ENCODE measurements around the gene ARHGAP18. TPM values are rescaled to one million over a fixed set of nuclear protein-coding genes. Genes with fewer than 3 reads are reported as not detected.
A peak's percentile ranks its signal among the peaks of the same experiment; 100 is the strongest.

Gene ARHGAP18
- polyA plus RNA-seq, 1 of the 3 experiments (the other 2 are of a cell fraction): 25.0 TPM

GRCh38 chr6:129665555-129665954, 44.4 kb downstream of the ARHGAP18 start:
- POLR2A ChIA-PET: no interaction called here
- DNase-seq: no peak
- Histone ChIP-seq H3K36me3 (replicated peaks in 1 of 2; ENCODE audit: control insufficient read depth in 1 of 2, insufficient read depth in 2 of 2, low read length in 1 of 2) (peaks cover 0 to 23% of the 10 kb centered on the region in 2 experiments), H3K9me3 (no peaks in the 10 kb centered on the region), H3K9me2 (no peaks in the 10 kb centered on the region), H3K79me2 (ENCODE audit: insufficient read depth) (peaks cover 94% of the 10 kb centered on the region), H3F3A (replicated peaks; ENCODE audit: insufficient read depth) (peaks cover 33% of the 10 kb centered on the region), H4K20me1 (ENCODE audit: insufficient read depth) (no peaks in the 10 kb centered on the region), H3K4me3 (ENCODE audit: low read depth in 2 of 2, low read length in 1 of 2) (no peak overlapping the region), H3K27me3 (ENCODE audit: insufficient read depth) (no peaks in the 10 kb centered on the region), H3K9ac (no peak overlapping the region), H3K4me2 (no peak overlapping the region), H3K27ac (ENCODE audit: low read depth in 2 of 2, low read length in 1 of 2) (no peak overlapping the region; a peak in 1 of 4 replicates), H3K4me1 (ENCODE audit: control insufficient read depth in 1 of 2, insufficient read depth in 2 of 2, low read depth in 1 of 2, low read length in 1 of 2) (peaks cover 2 to 62% of the 10 kb centered on the region in 2 experiments; a peak in 3 of 4 replicates), H2AFZ (ENCODE audit: low read depth) (no peak overlapping the region)
- CTCF ChIA-PET: no interaction called here
- no peak for TF ChIP-seq GATA2 (CRISPR knock-in tag; IDR thresholded peaks at IDR 0.05)
- TF ChIP-seq ZBTB33 (IDR thresholded peaks at IDR 0.05; ENCODE audit: borderline replicate concordance, low read depth): no peak
- no peak for TF ChIP-seq RXRA (IDR thresholded peaks at IDR 0.05; ENCODE audit: borderline replicate concordance, low read depth)
- TF ChIP-seq CHD2 (IDR thresholded peaks at IDR 0.05; ENCODE audit: low read length, partially characterized antibody): no peak
- TF ChIP-seq FOXM1 (IDR thresholded peaks at IDR 0.05; ENCODE audit: low read depth): no peak
- TF ChIP-seq POLR2AphosphoS5 (IDR thresholded peaks at IDR 0.05; ENCODE audit: low read depth, low read length): no peak
- TF ChIP-seq NFIC (IDR thresholded peaks at IDR 0.05; ENCODE audit: borderline replicate concordance): no peak
- TF ChIP-seq RFX5 (IDR thresholded peaks at IDR 0.05; ENCODE audit: low read length): no peak
- 61% methylated on average over 3 of the region's 3 CpGs for WGBS (ENCODE audit: low lambda C conversion rate)

GRCh38 chr6:129663531-129663930, 46.4 kb downstream of the ARHGAP18 start:
- WGBS (ENCODE audit: low lambda C conversion rate): 67% methylated on average over 3 of the region's 3 CpGs

More at GRCh38 chr6:129663531-129663930, 46.4 kb downstream of the ARHGAP18 start:
- no peak overlapping the region for H2AFZ ChIP-seq (ENCODE audit: low read depth)
- H3K9me3 ChIP-seq: no peaks in the 10 kb centered on the region
- H4K20me1 ChIP-seq (ENCODE audit: insufficient read depth): 0 out of 2 replicates have a peak, but pooled peaks cover 4% of the 10 kb centered on the region
- no peaks in the 10 kb centered on the region for H3K9me2 ChIP-seq
- peaks cover 0 to 18% of the 10 kb centered on the region in 2 experiments for H3K36me3 ChIP-seq (replicated peaks in 1 of 2; ENCODE audit: control insufficient read depth in 1 of 2, insufficient read depth in 2 of 2, low read length in 1 of 2)
- H3K9ac ChIP-seq: no peak overlapping the region
- H3F3A ChIP-seq (replicated peaks; ENCODE audit: insufficient read depth): peaks cover 37% of the 10 kb centered on the region
- H3K4me2 ChIP-seq: 0 out of 2 replicates have a peak overlapping the region, but pooled peaks have one; percentile 7
- peaks cover 2 to 53% of the 10 kb centered on the region in 2 experiments; a peak in 3 of 4 replicates for H3K4me1 ChIP-seq (ENCODE audit: control insufficient read depth in 1 of 2, insufficient read depth in 2 of 2, low read depth in 1 of 2, low read length in 1 of 2)
- no peaks in the 10 kb centered on the region for H3K27me3 ChIP-seq (ENCODE audit: insufficient read depth)
- no peak overlapping the region for H3K4me3 ChIP-seq (ENCODE audit: low read depth in 2 of 2, low read length in 1 of 2)
- H3K27ac ChIP-seq (ENCODE audit: low read depth in 2 of 2, low read length in 1 of 2): peak overlapping the region in 1 of 2 experiments; percentile 31; a peak in 1 of 4 replicates
- H3K79me2 ChIP-seq (ENCODE audit: insufficient read depth): peaks cover 94% of the 10 kb centered on the region
- DNase-seq: no peak
- ChIA-PET POLR2A (no interaction called here), CTCF (no interaction called here)
- TF ChIP-seq CTCF (IDR thresholded peaks at IDR 0.05): 0 out of 2 replicates have a peak, but pooled peaks have one; percentile 12
- no peak for TF ChIP-seq RXRA (IDR thresholded peaks at IDR 0.05; ENCODE audit: borderline replicate concordance, low read depth)

Measured in SK-N-SH (cell line).